ENCODE results near the gene IPCEF1. TPM values are rescaled to one million over a fixed set of nuclear protein-coding genes. Genes with fewer than 3 reads are reported as not detected.

IPCEF1 gene
- total RNA-seq, 3 donors from 2014 or later (not counting 1 experiment from before 2014, with no cell fraction given) = 31.4 to 53.2 (median 45.5) TPM

- no peak for TF ChIP-seq CTCF (IDR thresholded peaks at IDR 0.05)
- Histone ChIP-seq H3K27me3 (ENCODE audit: control insufficient read depth, insufficient read depth, low read length) (no peaks in the 10 kb centered on the region), H3K4me1 (ENCODE audit: control insufficient read depth, insufficient read depth, low read length) (no peaks in the 10 kb centered on the region), H3K4me3 (ENCODE audit: low read length) (no peak overlapping the region), H3K36me3 (ENCODE audit: control insufficient read depth, insufficient read depth, low read length) (no peaks in the 10 kb centered on the region), H3K27ac (ENCODE audit: low read length) (no peak overlapping the region), H3K9me3 (ENCODE audit: control insufficient read depth, insufficient read depth, low read length) (peaks cover 3% of the 10 kb centered on the region)
- peaks cover 7 to 17% of the 10 kb centered on the region in 2 donors for H3K27me3 Mint-ChIP-seq (ENCODE audit: low read depth in 2 of 2)
- WGBS (ENCODE audit: insufficient coverage) = 92% methylated on average over 2 of the region's 2 CpGs
- intact Hi-C loops (cut with micrococcal nuclease) = no loop called here
- no peak overlapping the region for H3K4me3 Mint-ChIP-seq
- ATAC-seq = no peak
- no peaks in the 10 kb centered on the region for H3K4me1 Mint-ChIP-seq
- no peak for DNase-seq
- H3K9me3 Mint-ChIP-seq = no peaks in the 10 kb centered on the region
- no peaks in the 10 kb centered on the region for H3K36me3 Mint-ChIP-seq
- H3K27ac Mint-ChIP-seq = no peak overlapping the region
Measured at GRCh38 chr6:154384191-154384590, 27.6 kb upstream of the IPCEF1 start.

GRCh38 chr6:154383273-154383672, 26.7 kb upstream of the IPCEF1 start:
- Mint-ChIP-seq H3K36me3 (no peaks in the 10 kb centered on the region), H3K27ac (no peak overlapping the region), H3K27me3 (ENCODE audit: low read depth in 2 of 2) (peaks cover 7 to 8% of the 10 kb centered on the region in 2 donors), H3K4me1 (no peaks in the 10 kb centered on the region), H3K9me3 (no peaks in the 10 kb centered on the region), H3K4me3 (no peak overlapping the region)
- Histone ChIP-seq H3K27ac (ENCODE audit: low read length) (no peak overlapping the region), H3K9me3 (ENCODE audit: control insufficient read depth, insufficient read depth, low read length) (peaks cover 3% of the 10 kb centered on the region), H3K4me1 (ENCODE audit: control insufficient read depth, insufficient read depth, low read length) (no peaks in the 10 kb centered on the region), H3K27me3 (ENCODE audit: control insufficient read depth, insufficient read depth, low read length) (no peaks in the 10 kb centered on the region), H3K4me3 (ENCODE audit: low read length) (no peak overlapping the region), H3K36me3 (ENCODE audit: control insufficient read depth, insufficient read depth, low read length) (no peaks in the 10 kb centered on the region)
- intact Hi-C loops (cut with micrococcal nuclease) = no loop called here
- no peak for ATAC-seq
- no peak for DNase-seq
- 88% methylated on average over 6 of the region's 6 CpGs for WGBS (ENCODE audit: insufficient coverage)
- TF ChIP-seq CTCF (IDR thresholded peaks at IDR 0.05) = no peak

GRCh38 chr6:154382740-154383139, 26.1 kb upstream of the IPCEF1 start:
- no peaks in the 10 kb centered on the region for H3K4me1 Mint-ChIP-seq
- Histone ChIP-seq H3K27me3 (ENCODE audit: control insufficient read depth, insufficient read depth, low read length) (no peaks in the 10 kb centered on the region), H3K4me3 (ENCODE audit: low read length) (no peak overlapping the region), H3K36me3 (ENCODE audit: control insufficient read depth, insufficient read depth, low read length) (no peaks in the 10 kb centered on the region), H3K4me1 (ENCODE audit: control insufficient read depth, insufficient read depth, low read length) (no peaks in the 10 kb centered on the region), H3K9me3 (ENCODE audit: control insufficient read depth, insufficient read depth, low read length) (peaks cover 3% of the 10 kb centered on the region), H3K27ac (ENCODE audit: low read length) (no peak overlapping the region)
- H3K27me3 Mint-ChIP-seq (ENCODE audit: low read depth in 2 of 2) = peaks cover 4 to 6% of the 10 kb centered on the region in 2 donors
- intact Hi-C loops (cut with micrococcal nuclease) = no loop called here
- no peaks in the 10 kb centered on the region for H3K9me3 Mint-ChIP-seq
- WGBS (ENCODE audit: insufficient coverage) = 91% methylated on average over 8 of the region's 8 CpGs
- H3K36me3 Mint-ChIP-seq = no peaks in the 10 kb centered on the region
- no peak overlapping the region for H3K4me3 Mint-ChIP-seq
- DNase-seq = no peak
- no peak overlapping the region for H3K27ac Mint-ChIP-seq
- ATAC-seq = no peak
- no peak for TF ChIP-seq CTCF (IDR thresholded peaks at IDR 0.05)

- DNase-seq (no peak), ATAC-seq (no peak)
- no peaks in the 10 kb centered on the region for H3K4me1 Mint-ChIP-seq
- no peaks in the 10 kb centered on the region for H3K27me3 ChIP-seq (ENCODE audit: control insufficient read depth, insufficient read depth, low read length)
- H3K27me3 Mint-ChIP-seq (ENCODE audit: low read depth in 2 of 2) = peaks cover 4 to 6% of the 10 kb centered on the region in 2 donors
- no peak overlapping the region for H3K4me3 Mint-ChIP-seq
- intact Hi-C loops (cut with micrococcal nuclease) = no loop called here
- peaks cover 3% of the 10 kb centered on the region for H3K9me3 ChIP-seq (ENCODE audit: control insufficient read depth, insufficient read depth, low read length)
- 83% methylated on average over 2 of the region's 4 CpGs for WGBS (ENCODE audit: insufficient coverage)
- no peak overlapping the region for H3K27ac Mint-ChIP-seq
- TF ChIP-seq CTCF (IDR thresholded peaks at IDR 0.05) = no peak
- H3K4me1 ChIP-seq (ENCODE audit: control insufficient read depth, insufficient read depth, low read length) = no peaks in the 10 kb centered on the region
- H3K36me3 Mint-ChIP-seq = no peaks in the 10 kb centered on the region
- H3K9me3 Mint-ChIP-seq = no peaks in the 10 kb centered on the region
- H3K36me3 ChIP-seq (ENCODE audit: control insufficient read depth, insufficient read depth, low read length) = no peaks in the 10 kb centered on the region
- H3K4me3 ChIP-seq (ENCODE audit: low read length) = no peak overlapping the region
- no peak overlapping the region for H3K27ac ChIP-seq (ENCODE audit: low read length)
Measured at GRCh38 chr6:154381548-154381947, 24.9 kb upstream of the IPCEF1 start.
